ENCODE measurements around the gene SMIM14.
"Not testable (repeated sequence)": the region's sequence is repeated elsewhere in the genome, so short reads cannot be mapped to it uniquely, and the experiment has no call there.

Gene SMIM14

GRCh38 chr4:39514266-39514665, 124.4 kb downstream of the SMIM14 start:
- no CpG with 5 or more reads among the region's 1 CpG for WGBS (ENCODE audit: extremely low coverage, insufficient coverage, low lambda C conversion rate)
- not testable (repeated sequence) for H3K36me3 ChIP-seq (ENCODE audit: control insufficient read depth, insufficient read depth, low read length)

DNA sequence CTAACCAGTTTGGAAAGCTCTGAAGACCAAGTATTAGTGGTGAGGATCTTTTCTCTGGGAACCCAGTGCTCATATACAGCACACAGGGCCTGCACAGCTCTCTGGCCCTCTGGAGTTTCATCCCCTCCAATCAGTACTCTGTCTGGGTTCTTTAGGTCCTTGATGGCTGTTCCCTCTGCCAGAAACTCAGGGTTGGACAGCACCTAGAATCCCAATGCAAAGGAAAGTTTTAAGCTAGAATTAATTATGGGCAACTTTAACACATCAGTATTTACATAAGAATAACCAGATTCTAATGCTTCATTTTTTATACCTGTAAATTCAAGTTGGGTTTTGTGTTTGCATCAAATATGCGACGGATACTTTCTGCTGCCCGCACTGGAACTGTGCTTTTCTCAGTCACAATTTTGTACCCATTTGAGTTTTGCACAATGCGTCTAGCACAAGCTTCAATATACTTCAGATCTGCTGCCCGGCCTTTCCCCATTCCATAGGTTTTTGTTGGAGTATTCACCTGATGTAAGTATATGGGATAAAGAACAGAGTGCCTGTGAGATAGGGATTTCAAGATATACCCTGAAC, 128.2 kb downstream of the SMIM14 start:
- DNase-seq, result no peak
- no peak overlapping the region for H3K9ac ChIP-seq (ENCODE audit: low read length)
- H2BK120ac ChIP-seq (ENCODE audit: low read depth, low read length), result no peak overlapping the region
- H3K4me2 ChIP-seq (ENCODE audit: low read length), result no peak overlapping the region
- H2AK5ac ChIP-seq (ENCODE audit: low read length), result no peak overlapping the region
- no peak overlapping the region for H3K56ac ChIP-seq (ENCODE audit: low read length)
- no CpG with 5 or more reads among the region's 5 CpGs for WGBS (ENCODE audit: extremely low coverage, insufficient coverage, low lambda C conversion rate)
- H3K18ac ChIP-seq (ENCODE audit: low read length), result no peak overlapping the region
- H3K4ac ChIP-seq (ENCODE audit: low read depth, low read length), result no peak overlapping the region
- no peak overlapping the region for H3K4me3 ChIP-seq (ENCODE audit: low read length)
- no peak overlapping the region for H4K5ac ChIP-seq (ENCODE audit: low read length)
- no peak overlapping the region for H4K8ac ChIP-seq (ENCODE audit: low read depth, low read length)
- H2BK5ac ChIP-seq (ENCODE audit: low read length), result no peak overlapping the region
- H3K36me3 ChIP-seq (ENCODE audit: control insufficient read depth, insufficient read depth, low read length), result peaks cover 6% of the 10 kb centered on the region
- H3K27me3 ChIP-seq (ENCODE audit: insufficient read depth, low read length, poor library complexity), result no peaks in the 10 kb centered on the region
- H3K4me1 ChIP-seq (ENCODE audit: control insufficient read depth, low read depth, low read length), result no peaks in the 10 kb centered on the region
- H3K79me2 ChIP-seq (ENCODE audit: control insufficient read depth, insufficient read depth, low read length), result no peaks in the 10 kb centered on the region
- no peak overlapping the region for H3K23ac ChIP-seq (ENCODE audit: low read length)
- peaks cover 2% of the 10 kb centered on the region for H3K79me1 ChIP-seq (ENCODE audit: low read length)
- no peak overlapping the region for H3K27ac ChIP-seq (ENCODE audit: low read depth, low read length)
- no peak overlapping the region for H2BK15ac ChIP-seq (replicated peaks; ENCODE audit: low read depth)

More at GRCh38 chr4:39514266-39514665, 124.4 kb downstream of the SMIM14 start:
- H3K56ac ChIP-seq (ENCODE audit: low read length); H3K79me1 ChIP-seq (ENCODE audit: low read length); H2BK120ac ChIP-seq (ENCODE audit: low read depth, low read length); H4K8ac ChIP-seq (ENCODE audit: low read depth, low read length); H3K4me3 ChIP-seq (ENCODE audit: low read length); H2AK5ac ChIP-seq (ENCODE audit: low read length); H3K4me1 ChIP-seq (ENCODE audit: control insufficient read depth, low read depth, low read length); H3K27ac ChIP-seq (ENCODE audit: low read depth, low read length); H3K18ac ChIP-seq (ENCODE audit: low read length); H3K23ac ChIP-seq (ENCODE audit: low read length); H3K27me3 ChIP-seq (ENCODE audit: insufficient read depth, low read length, poor library complexity); H4K5ac ChIP-seq (ENCODE audit: low read length); H3K4me2 ChIP-seq (ENCODE audit: low read length); H3K79me2 ChIP-seq (ENCODE audit: control insufficient read depth, insufficient read depth, low read length); H2BK5ac ChIP-seq (ENCODE audit: low read length); H3K9ac ChIP-seq (ENCODE audit: low read length); DNase-seq; H2BK15ac ChIP-seq (replicated peaks; ENCODE audit: low read depth); H3K4ac ChIP-seq (ENCODE audit: low read depth, low read length): not testable (repeated sequence)

GRCh38 chr4:39505581-39505980, 133.1 kb downstream of the SMIM14 start:
- no peak overlapping the region for H3K27ac ChIP-seq (ENCODE audit: low read depth, low read length)
- no peaks in the 10 kb centered on the region for H3K4me1 ChIP-seq (ENCODE audit: control insufficient read depth, low read depth, low read length)
- H3K79me1 ChIP-seq (ENCODE audit: low read length), result no peaks in the 10 kb centered on the region
- no peak overlapping the region for H3K18ac ChIP-seq (ENCODE audit: low read length)
- H3K56ac ChIP-seq (ENCODE audit: low read length), result no peak overlapping the region
- H3K36me3 ChIP-seq (ENCODE audit: control insufficient read depth, insufficient read depth, low read length), result peaks cover 8% of the 10 kb centered on the region
- no peak overlapping the region for H2BK120ac ChIP-seq (ENCODE audit: low read depth, low read length)
- H2AK5ac ChIP-seq (ENCODE audit: low read length), result no peak overlapping the region
- no peak overlapping the region for H2BK15ac ChIP-seq (replicated peaks; ENCODE audit: low read depth)
- H3K4me2 ChIP-seq (ENCODE audit: low read length), result no peak overlapping the region
- no peak overlapping the region for H2BK5ac ChIP-seq (ENCODE audit: low read length)
- no peak overlapping the region for H3K9ac ChIP-seq (ENCODE audit: low read length)
- H3K79me2 ChIP-seq (ENCODE audit: control insufficient read depth, insufficient read depth, low read length), result no peaks in the 10 kb centered on the region
- no peak overlapping the region for H4K8ac ChIP-seq (ENCODE audit: low read depth, low read length)
- no peak overlapping the region for H4K5ac ChIP-seq (ENCODE audit: low read length)
- WGBS (ENCODE audit: extremely low coverage, insufficient coverage, low lambda C conversion rate), result no CpG with 5 or more reads among the region's 1 CpG
- no peak overlapping the region for H3K4me3 ChIP-seq (ENCODE audit: low read length)
- no peak for DNase-seq
- H3K27me3 ChIP-seq (ENCODE audit: insufficient read depth, low read length, poor library complexity), result no peaks in the 10 kb centered on the region
- H3K23ac ChIP-seq (ENCODE audit: low read length), result no peak overlapping the region
- H3K4ac ChIP-seq (ENCODE audit: low read depth, low read length), result no peak overlapping the region

DNA sequence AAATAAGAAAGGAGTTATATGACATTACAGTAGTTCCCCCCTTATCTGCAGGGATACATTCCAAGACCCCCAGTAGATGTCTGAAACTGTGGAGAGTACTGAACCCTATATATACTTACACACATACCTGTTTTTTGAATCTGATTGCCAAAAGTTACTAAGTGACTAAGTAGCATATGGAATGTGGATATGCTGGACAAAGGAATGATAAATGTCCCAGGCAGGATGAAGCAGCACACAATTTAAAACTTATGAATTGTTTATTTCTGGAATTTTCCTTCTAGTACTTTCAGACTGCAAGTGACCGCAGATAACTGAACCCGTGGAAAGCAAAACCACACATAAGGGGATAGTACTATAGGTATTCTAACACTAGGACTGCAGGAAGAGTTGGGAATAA, 134.1 kb downstream of the SMIM14 start:
- H3K23ac ChIP-seq (ENCODE audit: low read length), result no peak overlapping the region
- no peak overlapping the region for H3K27ac ChIP-seq (ENCODE audit: low read depth, low read length)
- no peak overlapping the region for H3K4ac ChIP-seq (ENCODE audit: low read depth, low read length)
- no peak overlapping the region for H3K18ac ChIP-seq (ENCODE audit: low read length)
- H3K27me3 ChIP-seq (ENCODE audit: insufficient read depth, low read length, poor library complexity), result no peaks in the 10 kb centered on the region
- H2BK120ac ChIP-seq (ENCODE audit: low read depth, low read length), result no peak overlapping the region
- no peak overlapping the region for H4K5ac ChIP-seq (ENCODE audit: low read length)
- H3K56ac ChIP-seq (ENCODE audit: low read length), result no peak overlapping the region
- no peak overlapping the region for H3K4me2 ChIP-seq (ENCODE audit: low read length)
- H3K4me3 ChIP-seq (ENCODE audit: low read length), result no peak overlapping the region
- peaks cover 5% of the 10 kb centered on the region for H3K36me3 ChIP-seq (ENCODE audit: control insufficient read depth, insufficient read depth, low read length)
- no peak overlapping the region for H4K8ac ChIP-seq (ENCODE audit: low read depth, low read length)
- no CpG with 5 or more reads among the region's 2 CpGs for WGBS (ENCODE audit: extremely low coverage, insufficient coverage, low lambda C conversion rate)
- H3K9ac ChIP-seq (ENCODE audit: low read length), result no peak overlapping the region
- H3K79me2 ChIP-seq (ENCODE audit: control insufficient read depth, insufficient read depth, low read length), result no peaks in the 10 kb centered on the region
- H2BK5ac ChIP-seq (ENCODE audit: low read length), result no peak overlapping the region
- no peaks in the 10 kb centered on the region for H3K4me1 ChIP-seq (ENCODE audit: control insufficient read depth, low read depth, low read length)
- H3K79me1 ChIP-seq (ENCODE audit: low read length), result no peaks in the 10 kb centered on the region
- no peak overlapping the region for H2AK5ac ChIP-seq (ENCODE audit: low read length)
- H2BK15ac ChIP-seq (replicated peaks; ENCODE audit: low read depth), result no peak overlapping the region
- DNase-seq, result no peak

DNA sequence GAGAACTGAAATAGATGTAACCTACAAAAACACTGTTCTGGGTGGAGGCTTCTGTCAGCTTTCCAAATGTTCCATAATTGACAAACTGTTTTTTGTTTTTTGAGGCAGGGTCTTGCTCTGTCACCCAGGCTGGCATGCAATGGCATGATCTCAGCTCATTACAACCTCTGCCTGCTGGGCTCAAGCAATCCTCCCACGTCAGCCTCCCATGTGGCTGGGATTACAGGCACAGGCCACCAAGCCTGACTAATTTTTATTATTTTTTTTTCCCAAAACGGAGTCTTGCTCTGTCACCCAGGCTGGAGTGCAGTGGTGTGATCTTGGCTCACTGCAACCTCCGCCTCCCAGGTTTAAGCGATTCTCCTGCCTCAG, 136.0 kb downstream of the SMIM14 start:
- not testable (repeated sequence) for H3K27ac ChIP-seq (ENCODE audit: low read depth, low read length); H3K4me2 ChIP-seq (ENCODE audit: low read length); H2BK120ac ChIP-seq (ENCODE audit: low read depth, low read length); H3K27me3 ChIP-seq (ENCODE audit: insufficient read depth, low read length, poor library complexity); H4K8ac ChIP-seq (ENCODE audit: low read depth, low read length); H2BK15ac ChIP-seq (replicated peaks; ENCODE audit: low read depth); H3K9ac ChIP-seq (ENCODE audit: low read length); H3K4me1 ChIP-seq (ENCODE audit: control insufficient read depth, low read depth, low read length); H3K56ac ChIP-seq (ENCODE audit: low read length); H3K79me2 ChIP-seq (ENCODE audit: control insufficient read depth, insufficient read depth, low read length); H3K4ac ChIP-seq (ENCODE audit: low read depth, low read length); H3K18ac ChIP-seq (ENCODE audit: low read length); H2BK5ac ChIP-seq (ENCODE audit: low read length); H4K5ac ChIP-seq (ENCODE audit: low read length); H2AK5ac ChIP-seq (ENCODE audit: low read length); H3K36me3 ChIP-seq (ENCODE audit: control insufficient read depth, insufficient read depth, low read length); DNase-seq; H3K79me1 ChIP-seq (ENCODE audit: low read length); H3K23ac ChIP-seq (ENCODE audit: low read length); H3K4me3 ChIP-seq (ENCODE audit: low read length)
- WGBS (ENCODE audit: extremely low coverage, insufficient coverage, low lambda C conversion rate), result no CpG with 5 or more reads among the region's 4 CpGs

- Histone ChIP-seq H3K4me3 (ENCODE audit: low read length) (no peak overlapping the region), H3K56ac (ENCODE audit: low read length) (no peak overlapping the region), H4K8ac (ENCODE audit: low read depth, low read length) (no peak overlapping the region), H3K79me2 (ENCODE audit: control insufficient read depth, insufficient read depth, low read length) (no peaks in the 10 kb centered on the region), H3K4me2 (ENCODE audit: low read length) (no peak overlapping the region), H3K79me1 (ENCODE audit: low read length) (no peaks in the 10 kb centered on the region), H3K9ac (ENCODE audit: low read length) (no peak overlapping the region), H3K4me1 (ENCODE audit: control insufficient read depth, low read depth, low read length) (no peaks in the 10 kb centered on the region), H3K23ac (ENCODE audit: low read length) (no peak overlapping the region), H2BK15ac (replicated peaks; ENCODE audit: low read depth) (no peak overlapping the region), H3K27ac (ENCODE audit: low read depth, low read length) (no peak overlapping the region), H4K5ac (ENCODE audit: low read length) (no peak overlapping the region), H2BK120ac (ENCODE audit: low read depth, low read length) (no peak overlapping the region), H3K4ac (ENCODE audit: low read depth, low read length) (no peak overlapping the region), H2BK5ac (ENCODE audit: low read length) (no peak overlapping the region), H3K27me3 (ENCODE audit: insufficient read depth, low read length, poor library complexity) (no peaks in the 10 kb centered on the region), H3K36me3 (ENCODE audit: control insufficient read depth, insufficient read depth, low read length) (peaks cover 3% of the 10 kb centered on the region), H3K18ac (ENCODE audit: low read length) (no peak overlapping the region), H2AK5ac (ENCODE audit: low read length) (no peak overlapping the region)
- no peak for DNase-seq
Measured at GRCh38 chr4:39502019-39502663, 136.5 kb downstream of the SMIM14 start.
